Activated CD4-positive, alpha-beta T cell treated with anti-CD3 and anti-CD28 coated beads, Interleukin-2, amount 50 U/mL, for 1 hour (primary cell): ENCODE data around the gene ADAMTS6.
"Not testable (repeated sequence)": the region's sequence is repeated elsewhere in the genome, so short reads cannot be mapped to it uniquely, and the experiment has no call there.

Experiments
- DNase-seq: peaks from one replicate; pipeline ENCODE4 v3.0.0-alpha.2; 2020

The ADAMTS6 gene

GRCh38 chr5:65474130-65474711 is 7.5 kb downstream of the ADAMTS6 start:
- no peak for DNase-seq

DNA sequence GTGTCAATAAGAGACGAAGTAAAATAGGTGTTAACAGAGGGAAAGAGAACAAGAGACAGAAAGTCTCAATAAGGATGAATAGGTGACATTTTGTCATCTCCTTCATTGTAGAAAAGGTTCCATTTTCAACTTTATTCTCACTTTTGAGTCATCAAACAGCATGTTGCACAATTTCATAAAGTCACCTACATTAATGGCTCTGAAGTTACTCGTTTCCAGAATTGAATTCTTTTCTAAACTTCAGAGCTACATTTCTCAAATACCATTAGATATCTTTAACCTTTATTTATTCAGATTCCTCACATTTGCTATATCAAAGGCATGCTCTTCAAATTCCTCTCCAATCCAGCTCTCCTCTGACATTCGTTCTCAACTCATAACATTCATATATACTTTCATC is 13.1 kb downstream of the ADAMTS6 start:
- no peak for DNase-seq

DNA sequence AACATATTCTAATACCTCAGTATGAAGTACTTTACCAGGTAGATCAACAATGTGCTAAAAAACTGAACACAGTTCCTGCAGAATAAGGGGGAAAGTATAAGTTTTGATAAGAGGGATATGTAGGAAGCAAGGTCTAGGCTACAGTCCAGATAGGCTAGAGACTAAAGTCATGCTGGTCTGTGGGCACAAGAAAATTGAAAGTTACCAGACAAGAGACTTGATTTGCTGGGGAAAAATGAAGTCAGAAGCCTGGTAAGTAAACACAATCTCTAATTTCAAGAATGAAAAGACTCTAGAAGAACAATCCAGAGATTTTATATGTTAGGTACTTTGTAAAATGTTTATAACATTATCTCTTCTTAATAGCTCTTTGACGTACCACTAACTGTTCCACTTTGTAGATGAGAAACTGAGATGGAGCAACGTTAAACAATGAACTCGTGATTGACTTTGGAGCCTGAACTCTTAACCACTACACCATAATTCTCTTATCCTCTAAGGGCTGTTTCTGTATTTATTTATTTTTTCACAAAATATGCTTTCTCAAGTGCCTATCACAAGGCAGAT is 19.5 kb downstream of the ADAMTS6 start:
- no peak for DNase-seq

GRCh38 chr5:65461490-65461889 is 20.2 kb downstream of the ADAMTS6 start:
- no peak for DNase-seq

DNA sequence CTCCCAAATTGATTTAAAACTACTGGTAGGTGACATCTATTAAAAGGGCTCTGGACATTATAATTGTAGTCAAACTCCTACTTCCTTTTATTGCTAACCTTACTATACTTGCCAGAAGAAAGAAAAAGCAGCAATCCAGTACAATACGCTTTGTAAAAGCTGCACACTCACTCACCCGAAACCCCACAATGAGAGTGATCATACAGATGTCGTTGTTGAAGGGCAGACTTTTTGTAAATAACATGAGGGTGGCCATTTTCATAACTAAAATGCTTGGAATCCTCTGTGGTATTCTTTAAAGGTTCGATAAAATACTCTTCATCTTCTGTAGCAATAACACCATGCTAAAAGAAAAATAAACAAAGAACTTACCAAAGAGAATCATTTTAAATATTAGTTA is 21.7 kb downstream of the ADAMTS6 start:
- DNase-seq, result no peak

DNA sequence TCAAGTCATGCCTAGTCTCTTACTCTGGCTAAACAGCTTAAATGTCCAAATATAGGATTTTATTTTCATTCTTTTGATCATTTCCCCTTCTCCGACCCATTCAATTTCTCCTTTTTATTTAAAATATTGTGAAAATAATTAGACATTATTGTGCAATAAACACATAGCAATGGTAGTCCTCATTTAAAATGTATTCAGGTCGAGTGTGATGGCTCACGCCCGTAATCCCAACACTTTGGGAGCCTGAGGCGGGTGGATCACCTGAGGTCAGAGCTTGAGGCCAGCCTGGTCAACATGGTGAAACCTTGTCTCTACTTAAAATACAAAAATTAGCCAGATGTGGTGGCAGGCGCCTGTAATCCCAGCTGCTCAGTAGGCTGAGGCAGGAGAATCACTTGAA is 26.7 kb downstream of the ADAMTS6 start:
- no peak for DNase-seq

- no peak for DNase-seq
Observed at GRCh38 chr5:65451436-65451835, 30.3 kb downstream of the ADAMTS6 start.

GRCh38 chr5:65446682-65447081 is 35.0 kb downstream of the ADAMTS6 start:
- DNase-seq, result no peak

DNA sequence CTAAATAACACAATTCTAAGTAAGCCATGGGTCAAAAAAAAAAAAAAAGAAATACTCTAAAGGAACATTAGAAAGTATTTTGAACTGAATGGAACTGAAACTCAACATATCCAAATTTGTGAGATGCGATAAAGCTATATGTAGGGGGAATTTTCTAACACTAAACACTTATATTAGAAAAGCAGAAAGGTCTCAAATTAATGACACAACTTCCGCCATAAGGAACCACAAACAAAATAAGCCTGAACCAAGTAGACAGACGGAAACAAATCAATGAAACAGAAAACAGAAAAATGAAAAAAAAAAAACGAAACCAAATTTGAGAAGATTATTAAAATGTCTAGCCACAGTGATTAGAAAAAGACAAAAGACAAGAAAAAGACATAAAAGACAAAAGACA is 39.9 kb downstream of the ADAMTS6 start:
- DNase-seq, result no peak

DNA sequence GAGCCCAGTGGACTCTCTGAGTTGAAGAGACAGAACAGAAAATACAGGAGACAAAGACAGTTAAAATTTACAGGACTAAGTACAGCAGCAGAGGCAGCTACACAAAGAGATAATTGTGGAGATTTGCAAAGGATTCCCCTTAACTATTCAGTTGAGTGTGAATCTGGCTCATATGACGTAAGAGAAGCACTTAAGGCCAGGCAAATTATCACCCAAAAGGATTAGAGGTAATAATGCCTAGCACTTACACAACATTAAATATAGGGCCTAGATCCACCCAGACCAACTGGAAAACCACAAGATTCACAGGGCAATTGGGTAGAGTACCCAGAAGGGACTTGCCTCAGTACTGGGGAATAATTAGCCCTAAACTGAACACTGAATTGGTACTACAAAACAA is 41.3 kb downstream of the ADAMTS6 start:
- no peak for DNase-seq

DNA sequence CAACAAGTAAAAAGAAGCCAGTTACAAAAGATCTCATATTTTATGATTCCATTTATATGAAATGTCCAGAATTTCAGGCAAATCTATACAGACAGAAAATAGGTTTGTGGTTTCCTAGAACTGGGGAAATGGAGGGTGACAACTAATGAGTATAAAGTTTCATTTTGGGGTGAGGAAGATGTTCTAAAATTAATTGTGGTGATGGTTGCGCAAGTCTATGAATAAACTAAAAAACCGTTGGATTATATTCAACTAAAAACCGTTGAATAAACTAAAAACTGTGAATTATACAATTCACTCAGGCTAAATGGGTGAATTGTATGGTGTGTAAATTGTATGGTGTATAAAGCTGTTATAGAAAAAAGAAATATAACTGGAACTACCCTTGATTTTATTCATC is 47.6 kb downstream of the ADAMTS6 start:
- no peak for DNase-seq

DNA sequence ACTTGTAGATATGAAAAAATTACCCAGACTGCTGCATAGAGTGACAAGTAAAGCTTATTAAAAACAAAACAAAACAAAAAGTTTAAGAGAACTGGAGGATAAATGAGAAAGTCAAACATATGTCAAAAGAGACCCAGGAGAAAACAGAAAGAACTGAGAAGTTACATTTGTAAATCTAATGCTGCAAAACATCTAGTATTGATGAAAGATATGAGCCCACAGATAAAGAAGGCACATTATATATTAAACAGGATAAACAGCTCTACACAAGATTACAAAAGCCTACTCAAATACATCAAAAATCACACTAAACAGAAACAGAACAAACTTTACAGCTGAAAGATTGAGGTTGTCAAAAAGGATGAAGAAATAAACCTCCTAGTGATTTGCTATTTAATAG is 55.1 kb downstream of the ADAMTS6 start:
- DNase-seq, result no peak

GRCh38 chr5:65423623-65424022 is 58.1 kb downstream of the ADAMTS6 start:
- no peak for DNase-seq

- DNase-seq, result no peak
Observed at GRCh38 chr5:65418661-65419060, 63.1 kb downstream of the ADAMTS6 start.

- no peak for DNase-seq
Observed at GRCh38 chr5:65413822-65414221, 67.9 kb downstream of the ADAMTS6 start.

DNA sequence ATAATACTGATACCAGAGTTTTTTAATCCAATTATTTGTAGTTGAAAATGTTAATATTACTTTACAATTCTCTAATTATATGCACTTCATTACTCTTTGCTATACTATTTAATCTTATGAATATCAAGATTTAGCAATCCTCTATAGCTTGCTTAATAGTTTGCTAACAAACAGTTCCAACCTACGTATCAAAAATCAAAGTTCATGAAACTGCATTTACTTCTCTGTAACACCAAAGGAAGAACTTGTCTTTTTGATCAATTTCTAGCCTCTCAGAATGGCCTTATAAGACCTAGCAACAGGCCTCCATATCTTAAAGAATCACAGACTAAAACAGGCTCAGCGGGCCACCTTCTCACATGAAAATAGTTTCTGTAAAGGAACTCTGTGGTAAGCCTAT is 68.9 kb downstream of the ADAMTS6 start:
- no peak for DNase-seq

- DNase-seq, result no peak
Observed at GRCh38 chr5:65411356-65411755, 70.4 kb downstream of the ADAMTS6 start.

- DNase-seq, result no peak
Observed at GRCh38 chr5:65395526-65396155, 86.1 kb downstream of the ADAMTS6 start.

- no peak for DNase-seq
Observed at GRCh38 chr5:65394087-65394486, 87.6 kb downstream of the ADAMTS6 start.

DNA sequence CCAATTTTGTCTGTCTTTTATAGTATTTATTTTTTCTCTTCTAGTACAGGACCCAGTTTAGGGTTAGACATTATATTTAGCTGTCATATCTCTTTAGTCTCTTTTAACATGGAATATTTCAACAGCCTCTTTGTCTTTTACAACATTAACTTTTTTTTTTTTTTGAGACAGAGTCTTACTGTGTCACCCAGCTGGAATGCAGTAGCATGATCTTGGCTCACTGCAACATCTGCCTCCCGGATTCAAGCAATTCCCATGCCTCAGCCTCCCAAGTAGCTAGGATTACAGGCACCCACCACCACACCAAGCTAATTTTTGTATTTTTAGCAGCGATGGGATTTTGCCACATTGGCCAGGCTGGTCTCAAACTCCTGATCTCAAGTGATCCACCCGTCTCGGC is 90.1 kb downstream of the ADAMTS6 start:
- DNase-seq, result no peak

GRCh38 chr5:65390208-65390607 is 91.5 kb downstream of the ADAMTS6 start:
- no peak for DNase-seq

GRCh38 chr5:65383859-65384258 is 97.9 kb downstream of the ADAMTS6 start:
- no peak for DNase-seq

GRCh38 chr5:65382582-65382981 is 99.1 kb downstream of the ADAMTS6 start:
- no peak for DNase-seq

GRCh38 chr5:65370505-65370904 is 111.2 kb downstream of the ADAMTS6 start:
- DNase-seq, result not testable (repeated sequence)

DNA sequence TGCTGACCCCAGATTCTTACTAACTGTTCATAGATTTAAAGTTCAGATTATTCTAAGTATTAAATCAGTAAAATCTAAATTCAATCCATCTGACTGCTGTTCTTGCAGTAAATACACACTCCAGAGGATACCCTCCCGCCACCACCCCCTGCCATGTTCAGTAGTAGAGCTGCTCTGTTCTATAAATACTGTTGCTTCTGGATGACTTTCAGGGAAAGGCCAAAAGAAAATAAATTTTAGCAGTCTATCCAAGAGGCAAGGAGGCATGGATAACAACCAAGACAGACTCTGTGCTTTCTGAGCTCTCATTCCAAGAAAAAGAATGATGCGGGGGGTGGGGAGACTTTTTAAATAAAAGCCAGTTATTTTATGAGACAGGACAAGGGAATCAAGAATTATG is 115.1 kb downstream of the ADAMTS6 start:
- no peak for DNase-seq
